B cell (primary cell): ENCODE data around the gene OSGEPL1. TPM values are rescaled to one million over a fixed set of nuclear protein-coding genes. Genes with fewer than 3 reads are reported as not detected.

ENCODE experiments used
- polyA plus RNA-seq: library from polyadenylated mRNA; depleted of rRNA; stranded (reverse); fragments of >200 nt; gene quantifications from 2 replicates; pipeline ENCODE4 v1.2.3, GENCODE V29; 2012
- total RNA-seq, 2 donors: library from RNA; stranded (reverse); fragments of 120-200 nt in 1 of 2; gene quantifications; 1 replicate in 1 of 2; 2 replicates in 1 of 2; pipeline versions ENCODE4 v1.2.3 to v1.2.4, GENCODE V29; 2013 to 2022

OSGEPL1 gene
- total and polyA plus RNA-seq, 2 donors (not counting 1 experiment from before 2014, with no cell fraction given), result 8.3 to 12.6 TPM

Other genes starting within 250 kb of the OSGEPL1 start
- 0.39 and 0.44 TPM in 2 replicates for gene SLC40A1, start 182.0 kb downstream of the OSGEPL1 start, total RNA-seq
- gene SLC40A1, start 182.0 kb downstream of the OSGEPL1 start, polyA plus RNA-seq, result 0.07 and 0.20 TPM in 2 replicates
- gene ASNSD1, start 101.3 kb downstream of the OSGEPL1 start, total RNA-seq, result 25.3 and 29.8 TPM in 2 replicates
- 13.0 and 21.6 TPM in 2 replicates for gene ASNSD1, start 101.3 kb downstream of the OSGEPL1 start, polyA plus RNA-seq
- 23.4 and 24.8 TPM in 2 replicates for gene ANKAR, start 88.1 kb downstream of the OSGEPL1 start, total RNA-seq
- gene ANKAR, start 88.1 kb downstream of the OSGEPL1 start, polyA plus RNA-seq, result 11.2 and 11.8 TPM in 2 replicates
- 166 and 170 TPM in 2 replicates for gene ORMDL1, start 21.5 kb upstream of the OSGEPL1 start, total RNA-seq
- 138 and 162 TPM in 2 replicates for gene ORMDL1, start 21.5 kb upstream of the OSGEPL1 start, polyA plus RNA-seq
- 43.6 and 44.2 TPM in 2 replicates for gene PMS1, start 21.7 kb upstream of the OSGEPL1 start, total RNA-seq
- 14.9 and 15.3 TPM in 2 replicates for gene PMS1, start 21.7 kb upstream of the OSGEPL1 start, polyA plus RNA-seq